ENCODE data around the gene TANC1. TPM values are rescaled to one million over a fixed set of nuclear protein-coding genes. Genes with fewer than 3 reads are reported as not detected.

The TANC1 gene
- total and polyA plus RNA-seq, 2 of the 4 experiments (the other 2 are of a cell fraction) = 10.2 to 12.9 TPM

- no peaks in the 10 kb centered on the region for H4K20me1 ChIP-seq (ENCODE audit: insufficient read depth, low read length)
- no peaks in the 10 kb centered on the region; the same call in 1 of the 2 replicates for H3K9me1 ChIP-seq (ENCODE audit: insufficient read depth, low read length)
- H3K27me3 ChIP-seq (ENCODE audit: control insufficient read depth, insufficient read depth, low read length) = no peaks in the 10 kb centered on the region
- no peak for DNase-seq
- H2BK5ac ChIP-seq (ENCODE audit: low read depth, low read length, poor library complexity, severe bottlenecking) = no peak overlapping the region
- H4K91ac ChIP-seq (ENCODE audit: insufficient read depth, low read depth, low read length) = no peak overlapping the region
- H2AK5ac ChIP-seq (ENCODE audit: low read depth, low read length) = no peak overlapping the region
- H3K56ac ChIP-seq (ENCODE audit: extremely low read depth, insufficient read depth, low read length) = no peak overlapping the region
- CTCF ChIA-PET = no interaction called here
- peaks cover 5% of the 10 kb centered on the region; the same call in 1 of the 2 replicates for H3K36me3 ChIP-seq (ENCODE audit: control insufficient read depth, insufficient read depth, low read length)
- H2AK9ac ChIP-seq (replicated peaks; ENCODE audit: low read depth, low read length, poor library complexity) = no peak overlapping the region
- in situ Hi-C loops (cut with MboI; ENCODE audit: low sequenced_read_pairs) = no loop called here
- H3K18ac ChIP-seq (ENCODE audit: low read depth, low read length) = no peak overlapping the region
- H3K23ac ChIP-seq (ENCODE audit: low read depth, low read length) = no peak overlapping the region
- intact Hi-C loops (cut with micrococcal nuclease) = no loop called here
- BruUV-seq (replicated peaks) = no TSS peak
- no peak overlapping the region for H3K9ac ChIP-seq (ENCODE audit: low read depth, low read length)
- H3K14ac ChIP-seq (replicated peaks; ENCODE audit: low read depth, low read length) = no peak overlapping the region
- peaks cover 0 to 10% of the 10 kb centered on the region in 2 experiments; a peak in 2 of 4 replicates for H3K79me1 ChIP-seq (ENCODE audit: low read depth in 1 of 2, low read length in 2 of 2)
- no peak overlapping the region for H4K8ac ChIP-seq (ENCODE audit: low read depth in 2 of 2, low read length in 2 of 2)
- no peaks in the 10 kb centered on the region for H3K4me1 ChIP-seq (ENCODE audit: control insufficient read depth, insufficient read depth, low read length)
- H2BK20ac ChIP-seq (ENCODE audit: low read depth, low read length) = no peak overlapping the region
- no peak overlapping the region for H2BK15ac ChIP-seq (ENCODE audit: low read depth, low read length)
- no peak overlapping the region for H3K27ac ChIP-seq (ENCODE audit: insufficient read depth, low read length)
- WGBS, 2 experiments (ENCODE audit: extremely low coverage in 2 of 2, insufficient read length in 1 of 2) = no CpG with 5 or more reads among the region's 2 CpGs
- no peak overlapping the region for H4K5ac ChIP-seq (ENCODE audit: low read depth, low read length)
- no peak overlapping the region for H2AFZ ChIP-seq (replicated peaks; ENCODE audit: low read length, poor library complexity)
- H3K4ac ChIP-seq (ENCODE audit: low read depth, low read length) = no peak overlapping the region
- no peak for TF ChIP-seq MAZ (IDR thresholded peaks at IDR 0.05; ENCODE audit: borderline replicate concordance, low read depth, low read length)
- TF ChIP-seq BHLHE40 (IDR thresholded peaks at IDR 0.05; ENCODE audit: low read depth, low read length) = no peak
- no peak for TF ChIP-seq RAD21 (IDR thresholded peaks at IDR 0.05; ENCODE audit: low read length)
- TF ChIP-seq USF2 (IDR thresholded peaks at IDR 0.05; ENCODE audit: low read depth, low read length) = no peak
- TF ChIP-seq POLR2A (IDR thresholded peaks at IDR 0.05; ENCODE audit: low read depth, low read length) = no peak
- no peak for TF ChIP-seq MXI1 (IDR thresholded peaks at IDR 0.05; ENCODE audit: borderline replicate concordance, low read depth, low read length)
- TF ChIP-seq SMC3 (IDR thresholded peaks at IDR 0.05; ENCODE audit: low read depth, low read length) = no peak
- no peak for TF ChIP-seq CEBPB (IDR thresholded peaks at IDR 0.05; ENCODE audit: low read depth, low read length)
- TF ChIP-seq NFE2L2 (IDR thresholded peaks at IDR 0.05; ENCODE audit: low read depth, low read length) = no peak
- no peak for TF ChIP-seq RCOR1 (IDR thresholded peaks at IDR 0.05; ENCODE audit: insufficient replicate concordance, low read length)
- TF ChIP-seq CTCF (conservative IDR thresholded peaks at IDR 0.05; ENCODE audit: low read depth, low read length) = no peak
- no peak for TF ChIP-seq FOS (IDR thresholded peaks at IDR 0.05; ENCODE audit: low read depth, low read length)
- TF ChIP-seq RFX5 (IDR thresholded peaks at IDR 0.05; ENCODE audit: low read depth, low read length) = no peak
- TF ChIP-seq ELK1 (IDR thresholded peaks at IDR 0.05; ENCODE audit: borderline replicate concordance, low read depth, low read length) = no peak
- TF ChIP-seq CHD1 (IDR thresholded peaks at IDR 0.05; ENCODE audit: low read depth, low read length) = no peak
- TF ChIP-seq MAFK (IDR thresholded peaks at IDR 0.05; ENCODE audit: low read depth, low read length) = no peak
- H3K4me2 ChIP-seq (ENCODE audit: low read depth, low read length) = no peak overlapping the region
- POLR2A ChIA-PET (ENCODE audit: unreplicated experiment) = no interaction called here
- dilution Hi-C loops (cut with HindIII; ENCODE audit: low sequenced_read_pairs, unreplicated experiment) = no loop called here
- no peak for ATAC-seq (ENCODE audit: low read depth)
- no peak overlapping the region for H2BK120ac ChIP-seq (ENCODE audit: low read depth, low read length)
- no peaks in the 10 kb centered on the region for H3K9me3 ChIP-seq (ENCODE audit: control insufficient read depth, insufficient read depth, low read length)
- no peak overlapping the region for H3K4me3 ChIP-seq (ENCODE audit: insufficient read depth, low read depth, low read length)
Observed at GRCh38 chr2:159279700-159280099, 311.3 kb downstream of the TANC1 start.

Data from IMR-90 (cell line).